H9 (cell line): ENCODE data around the gene DCUN1D2. TPM values are rescaled to one million over a fixed set of nuclear protein-coding genes. Genes with fewer than 3 reads are reported as not detected.

Source experiments
- DNase-seq: peaks from one replicate; pipeline ENCODE4 v3.0.0-alpha.2; 2017
- H2AFZ ChIP-seq: one replicate; pipeline ENCODE4 v1.6.1; 2013; ENCODE audit warnings: mild to moderate bottlenecking, low read length, control low read depth, moderate library complexity
- H2AK5ac ChIP-seq: 2 replicates; pipeline ENCODE4 v1.6.1; 2013; ENCODE audit warnings: low read length, control low read depth, mixed read lengths; ENCODE audit not compliant: insufficient read length
- H2BK120ac ChIP-seq: one replicate; pipeline ENCODE4 v1.6.1; 2013; ENCODE audit warnings: low read depth, mild to moderate bottlenecking, low read length, control low read depth, inconsistent platforms; ENCODE audit not compliant: poor library complexity, severe bottlenecking
- H2BK12ac ChIP-seq: 2 replicates; pipeline ENCODE4 v1.6.1; 2013; ENCODE audit warnings: low read length, control low read depth, mixed read lengths, low read depth; ENCODE audit not compliant: insufficient read length
- H2BK15ac ChIP-seq: 2 replicates; pipeline ENCODE4 v1.6.1; 2013; ENCODE audit warnings: low read depth, low read length, control low read depth
- H2BK20ac ChIP-seq: one replicate; pipeline ENCODE4 v1.6.1; 2013; ENCODE audit warnings: low read depth, mild to moderate bottlenecking, low read length, control low read depth, inconsistent platforms; ENCODE audit not compliant: poor library complexity, severe bottlenecking
- H2BK5ac ChIP-seq: 2 replicates; pipeline ENCODE4 v1.6.1; 2013; ENCODE audit warnings: low read length, control low read depth, mixed read lengths; ENCODE audit not compliant: insufficient read length
- H3K14ac ChIP-seq: 2 replicates; pipeline ENCODE4 v1.6.1; 2013; ENCODE audit warnings: low read length, control low read depth; ENCODE audit not compliant: insufficient read depth
- H3K18ac ChIP-seq: 2 replicates; pipeline ENCODE4 v1.6.1; 2013; ENCODE audit warnings: low read depth, mild to moderate bottlenecking, mixed read lengths, low read length, control low read depth; ENCODE audit not compliant: insufficient read length
- H3K23ac ChIP-seq: 2 replicates; pipeline ENCODE4 v1.6.1; 2013; ENCODE audit warnings: low read length, control low read depth, mixed read lengths, low read depth; ENCODE audit not compliant: insufficient read length
- H3K23me2 ChIP-seq: 2 replicates; pipeline ENCODE4 v1.6.1; 2013; ENCODE audit warnings: low read depth, mild to moderate bottlenecking, mixed read lengths, low read length, control low read depth; ENCODE audit not compliant: insufficient read length, poor library complexity, severe bottlenecking
- H3K27ac ChIP-seq: 2 replicates; pipeline ENCODE4 v1.5.1; 2013; ENCODE audit warnings: low read length, control low read depth, mixed read lengths, low read depth; ENCODE audit not compliant: insufficient read length
- H3K27me3 ChIP-seq: 2 replicates; pipeline ENCODE4 v1.6.1; 2013; ENCODE audit warnings: low read length, control low read depth, inconsistent platforms; ENCODE audit not compliant: insufficient read depth
- H3K4ac ChIP-seq: 2 replicates; pipeline ENCODE4 v1.6.1; 2013; ENCODE audit warnings: low read depth, mild to moderate bottlenecking, control low read depth, inconsistent platforms, low read length, moderate library complexity
- H3K4me1 ChIP-seq: 2 replicates; pipeline ENCODE4 v1.6.1; 2013; ENCODE audit warnings: low read length, control low read depth, inconsistent platforms; ENCODE audit not compliant: insufficient read depth
- H3K4me2 ChIP-seq: 2 replicates; pipeline ENCODE4 v1.6.1; 2013; ENCODE audit warnings: low read length, control low read depth, mixed read lengths; ENCODE audit not compliant: insufficient read length, insufficient read depth
- H3K56ac ChIP-seq: 2 replicates; pipeline ENCODE4 v1.6.1; 2013; ENCODE audit warnings: low read depth, mild to moderate bottlenecking, mixed read lengths, low read length, control low read depth; ENCODE audit not compliant: insufficient read length
- H3K79me1 ChIP-seq: 2 replicates; pipeline ENCODE4 v1.6.1; 2013; ENCODE audit warnings: low read depth, mild to moderate bottlenecking, moderate library complexity, low read length, control low read depth, inconsistent platforms; ENCODE audit not compliant: insufficient read depth, poor library complexity, severe bottlenecking
- H3K79me2 ChIP-seq: 2 replicates; pipeline ENCODE4 v1.6.1; 2013; ENCODE audit warnings: low read length, control low read depth, inconsistent platforms; ENCODE audit not compliant: insufficient read depth
- H3K9ac ChIP-seq: 2 replicates; pipeline ENCODE4 v1.6.1; 2013; ENCODE audit warnings: low read length, control low read depth, mixed read lengths; ENCODE audit not compliant: insufficient read length; ENCODE audit errors: extremely low read depth
- H3K9me3 ChIP-seq: one replicate; pipeline ENCODE4 v1.6.1; 2013; ENCODE audit warnings: low read depth, low read length, inconsistent platforms; ENCODE audit not compliant: control insufficient read depth
- H3T11ph ChIP-seq: one replicate; pipeline ENCODE4 v1.6.1; 2013; ENCODE audit warnings: mild to moderate bottlenecking, low read length, control low read depth, inconsistent platforms
- H4K20me1 ChIP-seq: one replicate; pipeline ENCODE4 v1.6.1; 2013; ENCODE audit not compliant: control insufficient read depth, insufficient read length, insufficient read depth
- H4K5ac ChIP-seq: 2 replicates; pipeline ENCODE4 v1.6.1; 2013; ENCODE audit warnings: low read depth, mild to moderate bottlenecking, mixed read lengths, low read length, control low read depth; ENCODE audit not compliant: insufficient read length
- H4K8ac ChIP-seq: replicated peaks from 2 replicates; pipeline ENCODE4 v1.6.1; 2013; ENCODE audit warnings: low read length, control low read depth, mixed read lengths, low read depth; ENCODE audit not compliant: insufficient read length
- H4K91ac ChIP-seq: 2 replicates; pipeline ENCODE4 v1.6.1; 2013; ENCODE audit warnings: low read depth, mild to moderate bottlenecking, moderate library complexity, mixed read lengths, low read length, control low read depth; ENCODE audit not compliant: insufficient read length
- H3K27ac Mint-ChIP-seq, 3 experiments: 2 replicates in 2 of 3; 3 replicates in 1 of 3; pipeline ENCODE4 v1.8.0; 2020 to 2021; ENCODE audit warnings: mixed read lengths in 3 of 3, mild to moderate bottlenecking in 1 of 3, moderate library complexity in 1 of 3
- H3K27me3 Mint-ChIP-seq: 2 replicates; pipeline ENCODE4 v1.8.0; 2021; ENCODE audit warnings: low read depth, mild to moderate bottlenecking, moderate library complexity, mixed read lengths
- H3K36me3 Mint-ChIP-seq, 3 experiments: 2 replicates in 2 of 3; 3 replicates in 1 of 3; pipeline ENCODE4 v1.8.0; 2020 to 2021; ENCODE audit warnings: low read depth in 3 of 3, mixed read lengths in 3 of 3; ENCODE audit not compliant: insufficient read depth in 1 of 3
- H3K4me1 Mint-ChIP-seq, 2 experiments: 2 replicates each; pipeline ENCODE4 v1.8.0; 2020; ENCODE audit warnings: mixed read lengths in 2 of 2
- H3K4me3 Mint-ChIP-seq, 2 experiments: 2 replicates in 1 of 2; 3 replicates in 1 of 2; pipeline ENCODE4 v1.8.0; 2020 to 2021; ENCODE audit warnings: mild to moderate bottlenecking in 2 of 2, mixed read lengths in 2 of 2, moderate library complexity in 1 of 2
- H3K9me3 Mint-ChIP-seq, 2 experiments: 2 replicates in 1 of 2; 3 replicates in 1 of 2; pipeline ENCODE4 v1.8.0; 2020; ENCODE audit warnings: mild to moderate bottlenecking in 2 of 2, mixed read lengths in 2 of 2, moderate library complexity in 1 of 2
- WGBS: extraction: QIAGEN DNeasy Blood & Tissue Kit; methylation state at CpG from one replicate; pipeline ENCODE4 v1.1.7; 2013; ENCODE audit warnings: missing lambda C conversion rate, low lambda C conversion rate, mixed read lengths; ENCODE audit not compliant: insufficient read length; ENCODE audit errors: extremely low coverage; 5-methylcytosine and 5-hydroxymethylcytosine counted together
- total RNA-seq: library from RNA; stranded (reverse); gene quantifications from 2 replicates; pipeline ENCODE4 v1.2.1, GENCODE V29; 2021
- TF ChIP-seq, protein P1 (sequence below): fragments of 200-600 bp; sonication (generic); conservative IDR thresholded peaks from 3 replicates; pipeline ENCODE4 v1.8.0; 2021; ENCODE audit warnings: antibody characterized with exemption, mild to moderate bottlenecking

DCUN1D2 gene
- total RNA-seq, 1 experiment from 2014 or later, result 36.8 TPM

DNA sequence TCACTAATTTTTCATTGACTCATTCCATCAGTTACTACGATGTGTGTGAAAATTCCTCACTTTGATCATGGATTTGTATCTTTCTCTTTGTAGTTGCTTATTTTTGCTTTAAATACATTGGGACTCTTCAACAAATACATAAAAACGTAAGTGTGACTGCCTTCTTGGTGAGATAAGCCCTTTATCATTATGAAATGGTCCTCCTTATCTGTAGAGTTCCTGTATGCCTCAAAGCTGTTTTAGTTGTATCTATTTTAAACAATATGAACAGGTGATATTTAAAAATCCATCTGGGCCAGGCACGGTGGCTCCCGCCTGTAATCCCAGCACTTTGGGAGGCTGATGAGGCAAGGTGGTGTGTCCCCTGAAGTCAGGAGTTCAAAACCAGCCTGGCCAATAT lies 11.3 kb downstream of the DCUN1D2 start:
- H2BK15ac ChIP-seq, result no peak overlapping the region
- H3K79me1 ChIP-seq, result no peaks in the 10 kb centered on the region
- no peak overlapping the region for H4K8ac ChIP-seq
- no peak overlapping the region for H3K4me2 ChIP-seq
- H3K27me3 ChIP-seq, result no peaks in the 10 kb centered on the region
- no peak overlapping the region for H3K18ac ChIP-seq
- H3K9ac ChIP-seq, result no peak overlapping the region
- no CpG with 5 or more reads among the region's 4 CpGs for WGBS
- H2AK5ac ChIP-seq, result no peak overlapping the region
- DNase-seq, result no peak
- H3K14ac ChIP-seq, result no peak overlapping the region
- no peaks in the 10 kb centered on the region for H3K23me2 ChIP-seq
- no peak overlapping the region for H3K4me3 Mint-ChIP-seq
- H4K91ac ChIP-seq, result no peak overlapping the region
- H2BK5ac ChIP-seq, result no peak overlapping the region
- H3K4me1 ChIP-seq, result no peaks in the 10 kb centered on the region; the same call in 1 of the 2 replicates
- no peak overlapping the region for H3K27ac Mint-ChIP-seq
- H3K9me3 ChIP-seq, result no peaks in the 10 kb centered on the region
- H4K5ac ChIP-seq, result no peak overlapping the region
- H3K36me3 Mint-ChIP-seq, result peaks cover 2 to 73% (median 66%) of the 10 kb centered on the region in 3 experiments
- no peaks in the 10 kb centered on the region for H4K20me1 ChIP-seq
- TF ChIP-seq, protein P1, sequence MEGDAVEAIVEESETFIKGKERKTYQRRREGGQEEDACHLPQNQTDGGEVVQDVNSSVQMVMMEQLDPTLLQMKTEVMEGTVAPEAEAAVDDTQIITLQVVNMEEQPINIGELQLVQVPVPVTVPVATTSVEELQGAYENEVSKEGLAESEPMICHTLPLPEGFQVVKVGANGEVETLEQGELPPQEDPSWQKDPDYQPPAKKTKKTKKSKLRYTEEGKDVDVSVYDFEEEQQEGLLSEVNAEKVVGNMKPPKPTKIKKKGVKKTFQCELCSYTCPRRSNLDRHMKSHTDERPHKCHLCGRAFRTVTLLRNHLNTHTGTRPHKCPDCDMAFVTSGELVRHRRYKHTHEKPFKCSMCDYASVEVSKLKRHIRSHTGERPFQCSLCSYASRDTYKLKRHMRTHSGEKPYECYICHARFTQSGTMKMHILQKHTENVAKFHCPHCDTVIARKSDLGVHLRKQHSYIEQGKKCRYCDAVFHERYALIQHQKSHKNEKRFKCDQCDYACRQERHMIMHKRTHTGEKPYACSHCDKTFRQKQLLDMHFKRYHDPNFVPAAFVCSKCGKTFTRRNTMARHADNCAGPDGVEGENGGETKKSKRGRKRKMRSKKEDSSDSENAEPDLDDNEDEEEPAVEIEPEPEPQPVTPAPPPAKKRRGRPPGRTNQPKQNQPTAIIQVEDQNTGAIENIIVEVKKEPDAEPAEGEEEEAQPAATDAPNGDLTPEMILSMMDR, result no peak
- no peak overlapping the region for H3K4ac ChIP-seq
- H3K56ac ChIP-seq, result no peak overlapping the region
- H3K27ac ChIP-seq, result no peak overlapping the region
- no peak overlapping the region for H2AFZ ChIP-seq
- no peaks in the 10 kb centered on the region for H3K9me3 Mint-ChIP-seq
- H3K79me2 ChIP-seq, result peaks cover 4% of the 10 kb centered on the region; the same call in 1 of the 2 replicates
- no peak overlapping the region for H2BK120ac ChIP-seq
- peaks cover 10 to 11% of the 10 kb centered on the region in 2 experiments; a peak in 3 of 4 replicates for H3K4me1 Mint-ChIP-seq
- no peak overlapping the region for H3K23ac ChIP-seq
- no peak overlapping the region for H2BK20ac ChIP-seq
- H2BK12ac ChIP-seq, result no peak overlapping the region
- H3T11ph ChIP-seq, result no peak overlapping the region
- no peaks in the 10 kb centered on the region for H3K27me3 Mint-ChIP-seq
